Esophagus muscularis mucosa (tissue), 4 donors: ENCODE results near the gene DDX46.

Source experiments
- CTCF ChIP-seq, 3 experiments: fragments of 200-600 bp in 2 of 3; fragments of 450-650 bp in 1 of 3; sonication (generic) in 2 of 3; IDR thresholded peaks; one replicate each; pipeline ENCODE4 v1.5.1; 2017 to 2019; ENCODE audit warnings: antibody characterized with exemption in 3 of 3, mild to moderate bottlenecking in 2 of 3, moderate library complexity in 1 of 3
- EP300 ChIP-seq: sonication (generic); formaldehyde crosslinking; IDR thresholded peaks from one replicate; pipeline ENCODE4 v1.6.1; 2017; ENCODE audit warnings: antibody characterized with exemption
- POLR2A ChIP-seq: fragments of 450-650 bp; IDR thresholded peaks from one replicate; pipeline ENCODE4 v1.6.1; 2017; ENCODE audit warnings: antibody characterized with exemption, moderate library complexity, mild to moderate bottlenecking, low read depth
- POLR2AphosphoS5 ChIP-seq, 2 donors: sonication (generic); formaldehyde crosslinking; IDR thresholded peaks; one replicate each; pipeline ENCODE4 v1.6.1; 2017; ENCODE audit warnings: antibody characterized with exemption in 2 of 2

GRCh38 chr5:134874831-134875655 lies 116.5 kb downstream of the DDX46 start:
- TF ChIP-seq POLR2AphosphoS5 (IDR thresholded peaks at IDR 0.05) (peak in 1 of 2 donors; percentile 26), CTCF (IDR thresholded peaks at IDR 0.05) (no peak), POLR2A (no peak), EP300 (no peak)
